Measurements from ENCODE around the gene PIP5K1C.

The PIP5K1C gene

GRCh38 chr19:3653865-3654513, 46.3 kb downstream of the PIP5K1C start:
- TF ChIP-seq POLR2AphosphoS5 (IDR thresholded peaks at IDR 0.05; ENCODE audit: low read depth, low read length): no peak
- TF ChIP-seq SIN3A (IDR thresholded peaks at IDR 0.05; ENCODE audit: borderline replicate concordance, insufficient read depth, low read length): no peak
- no peak for TF ChIP-seq REST (IDR thresholded peaks at IDR 0.05; ENCODE audit: insufficient read depth in 1 of 2, low read depth in 2 of 2, low read length in 2 of 2)
- TF ChIP-seq TAF1 (IDR thresholded peaks at IDR 0.05; ENCODE audit: borderline replicate concordance, insufficient read depth, low read length): no peak
- TF ChIP-seq FOXP2 (optimal IDR thresholded peaks at IDR 0.05; ENCODE audit: borderline replicate concordance, extremely low read depth, extremely low read length, insufficient read depth): no peak

- TF ChIP-seq REST (IDR thresholded peaks at IDR 0.05; ENCODE audit: insufficient read depth in 1 of 2, low read depth in 2 of 2, low read length in 2 of 2) (no peak), SIN3A (IDR thresholded peaks at IDR 0.05; ENCODE audit: borderline replicate concordance, insufficient read depth, low read length) (no peak), FOXP2 (optimal IDR thresholded peaks at IDR 0.05; ENCODE audit: borderline replicate concordance, extremely low read depth, extremely low read length, insufficient read depth) (no peak), POLR2AphosphoS5 (IDR thresholded peaks at IDR 0.05; ENCODE audit: low read depth, low read length) (no peak), TAF1 (IDR thresholded peaks at IDR 0.05; ENCODE audit: borderline replicate concordance, insufficient read depth, low read length) (no peak)
Observed at GRCh38 chr19:3653081-3653795, 47.0 kb downstream of the PIP5K1C start.

GRCh38 chr19:3652422-3652821, 47.8 kb downstream of the PIP5K1C start:
- TF ChIP-seq SIN3A (IDR thresholded peaks at IDR 0.05; ENCODE audit: borderline replicate concordance, insufficient read depth, low read length): no peak

- TF ChIP-seq REST (IDR thresholded peaks at IDR 0.05; ENCODE audit: insufficient read depth in 1 of 2, low read depth in 2 of 2, low read length in 2 of 2) (no peak), SIN3A (IDR thresholded peaks at IDR 0.05; ENCODE audit: borderline replicate concordance, insufficient read depth, low read length) (no peak), TAF1 (IDR thresholded peaks at IDR 0.05; ENCODE audit: borderline replicate concordance, insufficient read depth, low read length) (no peak), POLR2AphosphoS5 (IDR thresholded peaks at IDR 0.05; ENCODE audit: low read depth, low read length) (no peak), FOXP2 (optimal IDR thresholded peaks at IDR 0.05; ENCODE audit: borderline replicate concordance, extremely low read depth, extremely low read length, insufficient read depth) (no peak)
Observed at GRCh38 chr19:3651684-3652083, 48.6 kb downstream of the PIP5K1C start.

GRCh38 chr19:3649888-3650287, 50.4 kb downstream of the PIP5K1C start:
- TF ChIP-seq TAF1 (IDR thresholded peaks at IDR 0.05; ENCODE audit: borderline replicate concordance, insufficient read depth, low read length) (no peak), REST (IDR thresholded peaks at IDR 0.05; ENCODE audit: insufficient read depth in 1 of 2, low read depth in 2 of 2, low read length in 2 of 2) (no peak), POLR2AphosphoS5 (IDR thresholded peaks at IDR 0.05; ENCODE audit: low read depth, low read length) (no peak), SIN3A (IDR thresholded peaks at IDR 0.05; ENCODE audit: borderline replicate concordance, insufficient read depth, low read length) (no peak)

Measured in PFSK-1 (cell line).